SU-DHL-6 (cell line): ENCODE measurements around the gene CDKAL1.

Source experiments
- CTCF ChIP-seq: fragments of 200-600 bp; sonication (generic); IDR thresholded peaks from one replicate; pipeline ENCODE4 v1.5.1; 2017; ENCODE audit warnings: antibody characterized with exemption, mild to moderate bottlenecking, low read length, moderate library complexity; ENCODE audit not compliant: insufficient read depth, poor library complexity, severe bottlenecking
- EZH2phosphoT487 ChIP-seq: fragments of 200-600 bp; sonication (generic), shearing (Covaris generic); conservative IDR thresholded peaks from 2 replicates; pipeline ENCODE4 v1.6.1; 2018; ENCODE audit warnings: mild to moderate bottlenecking, antibody characterized with exemption, low read length, moderate library complexity, mixed read lengths

- TF ChIP-seq CTCF (no peak), EZH2phosphoT487 (no peak)
These were observed 154.6 kb downstream of the CDKAL1 start for GRCh38 chr6:20688710-20689500.
